Hematopoietic multipotent progenitor cell treated with erythropoietin and hydrocortisone succinate and interleukin-3 and kit ligand, for 6 days (in vitro differentiated cells): ENCODE data around the gene UBE2Q2.
"Not testable (repeated sequence)": the region's sequence is repeated elsewhere in the genome, so short reads cannot be mapped to it uniquely, and the experiment has no call there.

Experiments
- DNase-seq: peaks from one replicate; pipeline ENCODE4 v3.0.0-alpha.2; 2015

UBE2Q2 gene

DNA sequence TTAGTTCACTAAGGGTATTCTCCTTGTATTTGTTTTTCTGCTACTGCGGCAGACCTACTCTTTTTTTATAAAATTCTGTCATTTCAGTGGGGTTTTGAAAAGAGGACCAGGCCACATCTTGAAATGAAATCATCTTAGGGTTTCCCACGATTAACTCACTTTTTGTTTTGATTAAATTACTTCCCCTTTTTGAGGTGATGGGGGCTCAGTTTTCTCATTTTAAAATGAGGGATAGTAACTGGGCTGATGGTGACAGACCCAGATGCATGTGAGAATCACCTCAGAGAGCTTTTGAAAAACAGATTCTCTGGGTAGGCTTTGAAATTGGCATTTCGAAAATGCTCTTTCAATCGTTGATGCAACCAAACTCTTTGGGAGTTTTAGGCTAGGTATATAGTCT, 24.2 kb downstream of the UBE2Q2 start:
- no peak for DNase-seq

DNA sequence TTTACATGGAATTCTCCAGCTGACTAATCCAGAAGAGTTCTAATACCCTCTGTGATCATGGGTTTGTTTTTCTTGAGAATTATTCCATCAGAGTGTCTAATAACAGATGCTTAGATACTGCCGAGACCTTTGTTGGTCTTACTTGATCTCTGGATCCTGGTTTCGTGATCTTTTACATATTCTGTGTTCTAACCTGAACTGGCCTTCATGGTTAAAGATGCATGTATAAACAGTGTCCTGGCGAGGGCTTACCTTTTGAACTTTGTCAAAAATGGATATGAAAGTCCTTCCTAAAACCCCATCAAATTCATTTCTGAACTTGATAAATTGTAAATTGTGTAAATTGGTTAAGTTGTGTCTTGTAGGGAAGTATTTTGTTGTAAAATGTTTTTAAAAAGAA, 24.8 kb downstream of the UBE2Q2 start:
- no peak for DNase-seq

DNA sequence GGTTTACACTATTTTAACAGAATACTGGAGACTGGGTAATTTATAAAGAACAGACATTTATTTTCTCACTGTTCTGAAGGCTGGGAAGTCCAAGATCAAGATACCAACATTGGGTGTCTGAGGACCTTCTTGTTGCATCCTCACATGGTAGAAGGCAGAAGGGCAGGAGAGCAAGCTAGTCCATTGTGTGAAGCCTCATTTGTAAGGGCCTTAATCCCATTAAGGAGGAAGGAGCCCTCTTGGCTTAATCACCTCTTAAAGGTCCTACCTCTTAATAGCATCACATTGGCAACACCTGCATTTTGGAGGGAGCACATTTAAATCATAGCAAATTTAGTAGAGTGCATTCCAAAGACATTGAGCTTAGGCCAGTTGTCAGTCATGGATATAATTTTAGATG, 26.2 kb downstream of the UBE2Q2 start:
- DNase-seq = no peak

DNA sequence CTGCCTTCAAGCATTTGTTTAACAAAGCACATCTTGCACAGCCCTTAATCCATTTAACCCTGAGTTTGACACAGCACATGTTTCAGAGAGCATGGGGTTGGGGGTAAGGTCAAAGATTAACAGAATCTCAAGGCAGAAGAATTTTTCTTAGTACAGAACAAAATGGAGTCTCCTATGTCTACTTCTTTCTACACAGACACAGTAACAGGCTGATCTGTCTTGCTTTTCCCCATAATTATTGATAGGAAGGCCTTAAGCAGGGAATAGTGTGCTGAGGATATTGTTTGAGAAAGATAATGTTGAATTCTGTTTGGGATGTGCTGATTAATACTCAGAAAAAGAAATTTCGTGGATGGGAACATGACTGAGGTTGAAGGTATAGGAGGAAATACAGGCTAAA, 28.3 kb downstream of the UBE2Q2 start:
- not testable (repeated sequence) for DNase-seq

DNA sequence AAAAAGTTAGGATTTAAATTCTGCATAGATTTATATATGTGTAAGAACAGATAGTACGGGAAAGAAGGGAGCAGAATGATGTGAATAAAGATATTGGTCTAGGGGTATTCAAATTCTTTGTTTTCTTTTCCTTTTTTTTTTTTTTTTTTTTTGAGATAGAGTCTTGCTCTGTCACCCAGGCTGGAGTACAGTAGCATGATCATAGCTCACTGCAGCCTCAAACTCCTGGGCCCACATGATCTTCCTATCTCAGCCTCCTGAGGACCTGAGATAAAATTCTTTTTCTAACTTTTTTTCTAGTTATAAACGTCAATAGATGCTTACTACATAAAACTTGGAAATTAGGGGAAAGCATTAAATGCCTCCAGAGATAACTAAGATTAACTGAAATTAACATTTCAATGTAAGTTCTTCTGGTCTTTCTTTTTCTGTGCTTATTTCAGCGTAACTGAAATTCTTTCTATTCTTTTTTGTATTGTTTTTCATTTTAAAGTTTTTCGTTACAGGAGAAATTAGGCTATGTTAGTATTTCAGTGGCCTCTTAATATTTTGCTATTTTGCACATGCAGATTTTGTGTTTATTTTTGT, 29.2 kb downstream of the UBE2Q2 start:
- DNase-seq = peak; percentile 68

DNA sequence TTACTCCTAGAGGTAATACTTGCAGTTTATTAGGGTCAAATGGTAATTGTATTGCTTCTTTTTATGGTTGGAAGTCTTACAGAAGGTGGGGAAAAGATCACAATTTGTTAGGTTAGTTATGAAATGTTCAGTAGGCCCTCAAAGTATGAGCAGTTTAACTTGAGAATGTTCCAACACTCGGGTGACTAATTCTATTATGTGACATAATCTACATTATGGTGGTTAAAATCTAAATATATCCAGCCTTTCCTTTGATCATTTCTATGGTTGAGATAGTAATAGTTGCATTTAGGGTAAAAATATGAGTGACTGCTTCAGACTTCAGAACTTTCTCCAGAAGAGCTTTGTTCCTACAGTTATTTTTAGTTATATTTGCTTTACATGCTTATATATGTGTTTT, 40.8 kb downstream of the UBE2Q2 start:
- no peak for DNase-seq

DNA sequence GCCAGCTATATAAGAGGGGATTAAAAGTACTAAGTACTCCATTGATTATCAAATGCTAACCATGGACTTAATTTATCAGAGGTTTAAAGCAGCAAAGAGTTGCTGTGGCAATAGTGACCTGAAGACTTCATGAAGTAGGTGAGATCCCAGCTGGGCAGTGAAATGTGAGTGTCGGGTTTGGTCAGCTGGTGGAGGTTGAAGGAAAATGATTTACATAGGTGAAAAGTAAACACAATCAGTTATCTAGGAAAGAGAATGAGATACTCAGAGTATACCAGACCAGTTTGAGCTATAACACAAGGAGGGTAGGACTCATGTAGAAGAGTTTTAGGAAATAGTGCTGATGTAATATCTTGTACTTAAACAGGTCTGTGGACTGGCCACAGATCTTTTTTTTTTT, 43.9 kb downstream of the UBE2Q2 start:
- DNase-seq = no peak

DNA sequence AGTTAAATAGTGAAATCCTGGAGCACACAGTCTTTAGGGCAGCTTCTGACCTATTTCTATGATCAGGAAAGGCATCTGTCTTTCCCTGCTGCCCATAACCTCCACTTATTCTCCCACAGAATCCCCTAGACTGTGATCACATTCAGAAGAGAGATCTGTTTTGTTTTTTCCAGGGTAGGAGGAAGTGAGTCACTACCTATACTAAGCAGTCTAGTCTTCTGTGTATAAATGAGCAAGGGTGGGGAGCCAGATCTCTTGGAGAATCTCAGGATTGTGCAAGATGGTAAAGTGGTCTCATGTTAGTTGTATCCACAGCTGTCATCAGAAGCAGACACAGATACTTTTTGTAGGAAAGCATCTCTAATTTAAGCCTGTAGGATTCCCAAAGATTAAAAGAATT, 48.6 kb downstream of the UBE2Q2 start:
- peak; percentile 44 for DNase-seq

DNA sequence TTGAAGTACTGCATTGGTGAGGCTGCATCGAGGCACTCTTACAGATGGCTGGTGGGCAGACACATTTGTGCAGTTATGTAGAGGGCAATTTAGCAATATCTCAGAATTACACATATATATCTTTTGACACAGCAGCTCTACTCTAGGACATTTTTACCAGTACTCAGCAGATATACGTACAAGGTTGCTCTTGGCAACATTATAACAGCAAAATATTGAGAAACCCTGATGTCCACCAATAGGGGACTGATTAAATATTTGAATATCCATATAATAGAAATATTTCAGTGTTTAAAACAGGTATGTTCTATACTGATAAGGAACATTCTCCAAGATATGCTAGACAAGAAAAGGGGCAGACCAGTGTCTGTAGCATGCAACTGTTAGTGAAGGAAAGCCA, 52.5 kb downstream of the UBE2Q2 start:
- peak; percentile 60 for DNase-seq

DNA sequence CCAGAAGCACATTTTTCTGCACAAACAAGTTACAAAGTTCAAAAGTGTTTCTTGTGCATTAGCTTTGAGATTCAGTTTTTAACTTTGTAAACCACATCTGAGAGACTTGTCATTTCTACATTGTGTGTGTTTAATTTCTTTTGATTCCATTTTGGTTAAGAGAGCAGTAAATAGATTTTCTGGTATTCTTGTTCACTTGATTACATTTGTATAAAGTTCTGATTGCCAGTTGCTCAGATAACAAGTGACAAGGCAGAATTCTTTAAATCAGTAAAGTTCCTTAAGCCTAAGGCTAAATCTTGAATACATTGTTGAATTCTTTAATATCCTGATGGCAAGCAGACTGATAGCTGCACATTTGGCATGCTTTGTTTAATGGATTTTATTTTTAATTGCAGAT, 57.3 kb downstream of the UBE2Q2 start:
- no peak for DNase-seq

DNA sequence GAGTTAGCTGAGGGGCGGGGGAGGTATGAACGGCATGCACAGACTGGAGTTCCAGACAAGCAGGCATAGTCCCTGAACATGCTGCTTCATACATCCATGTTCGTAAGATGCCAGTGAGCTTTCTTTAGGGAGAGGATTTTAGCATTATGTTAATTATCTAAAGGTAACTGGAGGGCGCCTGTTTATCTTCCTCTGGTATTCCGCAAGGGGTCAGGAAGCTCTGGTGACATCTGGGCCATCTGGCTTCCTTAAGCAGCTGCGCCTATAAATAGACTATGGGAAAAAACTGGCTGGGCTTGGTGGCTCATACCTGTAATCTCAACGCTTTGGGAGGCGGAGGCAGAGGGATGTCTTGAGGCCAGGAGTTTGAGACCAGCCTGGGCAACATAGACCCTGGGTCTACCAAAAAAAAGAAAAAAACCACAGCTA, 58.9 kb downstream of the UBE2Q2 start:
- peak; percentile 53 for DNase-seq

DNA sequence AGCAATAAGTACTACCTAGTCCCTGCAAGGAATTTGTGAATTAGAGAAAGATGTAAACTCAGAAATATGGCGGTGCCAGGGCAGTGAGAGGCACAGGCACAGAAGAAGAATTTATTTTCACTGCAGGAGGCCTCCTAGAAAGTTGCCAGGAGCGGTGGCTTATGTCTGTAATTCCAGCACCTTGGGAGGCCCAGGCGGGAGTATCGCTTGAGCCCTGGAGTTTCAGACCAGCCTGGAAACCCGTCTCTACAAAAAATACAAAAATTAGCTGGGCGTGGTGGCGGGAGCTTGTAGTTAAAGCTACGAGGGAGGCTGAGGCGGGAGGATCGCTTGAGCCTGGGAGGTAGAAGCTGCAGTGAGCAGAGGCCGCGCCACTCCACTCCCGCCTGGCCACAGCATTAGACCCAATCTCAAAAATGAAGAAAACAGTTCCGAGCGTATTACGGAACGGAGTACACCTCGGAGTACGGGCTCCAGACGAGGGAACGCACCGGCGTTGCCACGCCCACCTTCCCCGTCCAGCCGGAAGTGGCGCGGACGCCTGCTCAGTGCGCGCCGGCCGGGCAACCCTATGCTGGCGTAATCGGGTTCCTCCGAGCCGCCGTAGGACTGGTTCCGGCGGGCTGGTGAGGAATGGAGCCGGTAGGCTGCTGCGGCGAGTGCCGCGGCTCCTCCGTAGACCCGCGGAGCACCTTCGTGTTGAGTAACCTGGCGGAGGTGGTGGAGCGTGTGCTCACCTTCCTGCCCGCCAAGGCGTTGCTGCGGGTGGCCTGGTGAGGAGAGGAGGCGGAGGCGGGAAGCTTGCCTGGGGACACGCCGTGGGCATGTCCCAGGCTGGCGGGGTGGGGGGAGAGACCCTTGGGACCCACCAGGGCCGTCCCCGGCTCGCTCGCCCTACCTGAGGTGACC, 60.3 kb downstream of the UBE2Q2 start, which contains the start of gene FBXO22:
FBXO22 (plus strand) TSS at position 548 of the 909 bp plus-strand sequence; CDS start at position 634, 86 bp downstream.
- DNase-seq = peak; percentile 96

DNA sequence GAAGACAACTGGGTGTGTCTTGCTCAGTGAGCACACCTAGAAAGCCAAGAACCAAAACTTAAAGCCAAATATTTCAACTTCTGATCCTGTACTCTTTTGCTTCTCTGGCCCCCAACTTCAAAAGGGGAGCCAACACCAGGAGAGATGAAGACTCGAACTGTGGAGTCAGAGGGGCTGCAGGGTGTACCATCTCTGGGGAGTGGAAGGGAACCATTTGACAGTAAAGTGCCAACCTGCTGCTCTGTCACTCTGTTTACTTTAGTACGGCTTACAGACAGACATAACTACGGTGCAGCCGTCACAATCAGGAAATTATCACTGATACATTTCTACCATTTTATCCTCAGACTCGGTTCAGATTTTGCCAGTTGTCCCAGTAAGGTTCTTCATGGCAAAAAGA, 62.0 kb downstream of the UBE2Q2 start:
- DNase-seq = no peak

DNA sequence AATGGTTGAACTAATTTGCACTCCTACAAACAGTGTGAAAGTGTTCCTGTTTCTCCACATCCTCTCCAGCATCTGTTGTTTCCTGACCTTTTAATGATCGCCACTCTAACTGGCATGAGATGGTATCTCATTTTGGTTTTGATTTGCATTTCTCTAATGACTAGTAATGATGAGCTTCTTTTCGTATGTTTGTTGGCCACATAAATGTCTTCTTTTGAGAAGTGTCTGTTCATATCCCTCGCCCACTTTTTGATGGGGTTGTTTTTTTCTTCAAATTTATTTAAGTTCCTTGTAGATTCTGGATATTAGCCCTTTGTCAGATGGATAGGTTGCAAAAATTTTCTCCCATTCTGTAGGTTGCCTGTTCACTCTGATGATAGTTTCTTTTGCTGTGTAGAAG, 67.1 kb downstream of the UBE2Q2 start:
- DNase-seq = not testable (repeated sequence)

DNA sequence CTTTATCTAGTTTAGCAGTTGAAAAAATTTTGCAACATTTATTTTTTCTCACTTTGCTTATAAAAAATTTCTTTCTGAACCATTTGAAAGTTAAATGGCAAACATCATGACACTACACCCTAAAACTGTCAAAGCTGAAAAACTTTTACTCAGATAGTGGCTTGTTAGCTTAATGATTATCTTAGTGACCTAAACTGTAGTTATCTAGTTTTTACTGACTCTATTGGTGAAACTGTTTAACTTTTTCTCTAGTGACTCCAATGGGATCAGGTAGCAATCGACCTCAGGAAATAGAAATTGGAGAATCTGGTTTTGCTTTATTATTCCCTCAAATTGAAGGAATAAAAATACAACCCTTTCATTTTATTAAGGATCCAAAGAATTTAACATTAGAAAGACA, 73.7 kb downstream of the UBE2Q2 start:
- no peak for DNase-seq

DNA sequence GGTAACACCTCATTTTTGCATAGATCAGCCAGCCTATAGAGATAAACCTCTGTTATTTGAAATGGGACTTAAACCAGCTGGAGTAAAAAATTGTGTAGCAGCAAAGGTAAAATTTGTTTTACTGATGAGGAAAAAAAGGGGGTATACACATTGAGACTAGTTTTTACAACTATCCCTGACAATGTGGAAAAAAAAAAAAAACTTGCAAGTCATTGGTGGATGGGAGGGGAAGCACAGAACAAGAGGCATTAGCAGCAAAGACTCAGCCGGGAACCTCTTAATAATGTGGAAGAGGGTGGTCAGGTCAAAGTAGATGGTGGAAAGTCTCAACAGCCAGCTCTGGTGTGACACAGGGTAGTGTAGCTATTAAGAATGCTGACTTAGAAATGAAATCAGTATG, 74.9 kb downstream of the UBE2Q2 start:
- no peak for DNase-seq

DNA sequence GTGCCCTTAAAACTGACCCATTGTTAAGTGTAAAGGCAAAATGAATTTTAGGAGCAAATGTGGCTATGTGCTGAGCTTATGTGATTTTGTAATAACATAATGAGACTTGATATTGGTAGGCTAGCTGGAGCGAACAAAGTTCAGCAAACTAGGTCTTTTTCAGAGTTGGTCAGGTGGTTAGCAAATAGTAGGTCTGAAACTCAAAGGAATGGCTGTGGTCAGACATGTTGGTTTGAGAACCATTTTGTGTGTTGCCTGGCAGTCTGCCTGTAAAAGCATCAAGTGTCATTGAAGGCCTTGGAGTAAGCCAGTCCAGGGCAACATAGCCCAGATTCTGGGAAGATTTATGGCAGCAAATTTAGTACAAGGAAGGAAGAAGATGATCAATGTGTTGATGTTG, 76.8 kb downstream of the UBE2Q2 start:
- no peak for DNase-seq

DNA sequence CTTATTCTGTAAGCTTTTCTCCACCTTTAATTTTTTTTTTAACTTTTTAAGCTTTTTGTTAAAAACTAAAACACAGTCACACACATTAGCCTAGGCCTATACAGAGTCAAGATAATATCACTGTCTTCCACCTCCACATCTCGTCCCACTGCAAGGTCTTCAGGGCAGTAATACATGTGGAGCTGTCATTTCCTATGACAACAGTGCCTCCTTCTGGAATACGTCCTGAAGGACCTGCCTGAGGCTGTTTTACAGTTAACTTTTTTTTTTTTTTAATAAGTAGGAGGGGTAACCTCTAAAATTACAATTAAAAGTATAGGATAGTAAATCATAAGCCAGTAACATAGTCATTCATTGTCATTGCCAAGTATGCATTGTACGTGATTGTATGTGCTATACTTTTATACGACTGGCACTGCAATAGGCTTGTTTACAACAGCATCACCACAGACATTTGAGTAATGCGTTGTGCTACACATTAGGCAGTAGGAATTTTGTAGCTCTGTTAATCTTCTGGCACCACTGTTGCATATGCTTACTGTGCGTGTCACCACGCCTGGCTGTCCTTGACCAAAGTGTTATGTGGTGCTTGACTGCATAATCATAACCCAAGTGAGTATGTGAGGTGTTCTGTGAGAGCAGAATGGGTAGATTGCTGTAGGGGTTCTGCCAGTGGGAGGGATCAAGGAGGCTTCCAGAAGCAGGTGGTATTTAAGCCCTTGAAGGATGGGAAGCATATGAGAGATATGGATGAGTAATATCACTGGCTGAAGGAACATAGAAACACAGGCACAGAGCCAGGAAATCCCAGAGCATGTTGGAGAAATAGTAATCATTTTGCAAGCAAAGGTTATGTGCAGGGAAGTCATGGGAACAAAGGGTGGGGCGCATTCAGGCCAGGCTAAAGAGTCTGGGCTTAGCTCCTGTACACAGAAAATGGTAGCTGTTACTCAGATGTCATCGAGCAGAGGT, 78.8 kb downstream of the UBE2Q2 start:
- DNase-seq = peak; percentile 88

DNA sequence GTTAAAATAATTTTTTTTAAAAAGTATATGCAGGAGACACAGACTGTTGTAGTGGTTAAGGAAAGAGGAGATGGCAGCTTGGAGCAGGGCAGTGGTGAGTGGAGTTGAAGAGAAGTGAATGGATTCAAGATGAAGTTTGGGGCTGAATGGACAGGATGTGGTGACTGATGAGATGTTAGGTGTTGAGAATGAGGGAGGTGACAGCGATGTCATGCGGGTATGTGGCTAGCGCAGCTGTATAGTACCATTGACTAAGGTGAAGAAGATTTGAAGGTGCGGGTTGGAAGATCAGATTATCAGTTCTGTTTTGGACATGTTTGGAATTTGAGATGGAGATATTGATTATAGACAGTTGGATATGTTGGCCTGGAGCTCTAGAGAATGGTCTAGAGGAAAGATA, 80.5 kb downstream of the UBE2Q2 start:
- DNase-seq = no peak

DNA sequence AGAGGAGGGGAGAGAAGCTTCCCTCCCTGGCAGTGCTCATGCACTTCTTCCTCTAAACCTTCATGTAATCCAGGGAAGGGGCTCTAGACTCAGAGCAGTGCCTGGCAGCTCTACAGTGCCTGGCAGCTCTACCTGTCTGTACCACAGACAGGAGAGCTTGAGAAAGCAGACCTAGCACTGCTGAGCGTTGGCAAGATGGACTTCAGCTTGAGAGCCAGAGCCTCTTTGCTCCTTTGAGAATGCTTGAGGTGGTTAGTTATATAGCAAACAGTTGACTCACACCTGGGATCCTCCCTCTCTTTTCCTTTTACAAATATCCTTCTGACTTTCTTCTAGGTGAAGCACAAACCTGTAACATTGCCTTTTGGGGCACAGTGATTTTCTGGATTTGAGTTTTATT, 81.3 kb downstream of the UBE2Q2 start:
- no peak for DNase-seq

DNA sequence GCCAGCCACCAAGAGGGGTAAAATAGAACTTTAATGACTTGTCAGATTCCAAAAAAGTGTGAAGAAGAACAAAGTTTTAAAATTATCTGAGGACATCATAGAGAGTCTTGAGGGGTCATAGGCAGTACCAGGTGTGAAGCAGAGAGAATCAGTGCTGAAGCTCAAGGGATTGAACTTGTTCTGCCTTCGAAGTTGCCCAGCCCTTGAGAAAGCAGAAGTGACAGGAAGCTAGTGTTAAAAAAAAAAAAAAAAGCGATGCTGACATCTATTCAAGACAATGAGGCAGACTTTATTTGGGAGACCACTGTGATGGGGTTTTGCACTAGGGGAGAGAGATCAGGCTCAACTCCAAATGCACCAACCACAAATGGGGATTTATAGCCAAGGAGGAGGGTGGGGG, 82.2 kb downstream of the UBE2Q2 start:
- DNase-seq = no peak

DNA sequence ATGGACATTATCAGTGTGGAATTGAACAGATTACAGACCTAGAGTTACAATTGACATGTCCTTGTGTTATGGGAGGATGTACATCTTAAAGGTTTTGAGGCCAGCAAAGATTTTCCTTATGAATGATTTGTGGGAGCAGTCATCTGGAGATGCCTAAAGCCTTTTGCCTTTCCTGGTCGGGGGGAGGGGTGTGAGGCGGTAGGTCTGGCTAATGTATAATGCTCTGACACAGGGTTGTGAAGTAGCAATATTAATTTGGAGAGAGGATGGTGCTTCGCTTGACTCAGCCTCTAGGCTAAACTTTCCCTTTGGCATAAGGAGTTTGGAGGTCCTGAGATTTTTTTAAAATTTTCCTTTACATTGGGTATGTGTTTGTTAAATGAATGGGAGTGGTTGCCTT, 83.7 kb downstream of the UBE2Q2 start:
- DNase-seq = no peak

DNA sequence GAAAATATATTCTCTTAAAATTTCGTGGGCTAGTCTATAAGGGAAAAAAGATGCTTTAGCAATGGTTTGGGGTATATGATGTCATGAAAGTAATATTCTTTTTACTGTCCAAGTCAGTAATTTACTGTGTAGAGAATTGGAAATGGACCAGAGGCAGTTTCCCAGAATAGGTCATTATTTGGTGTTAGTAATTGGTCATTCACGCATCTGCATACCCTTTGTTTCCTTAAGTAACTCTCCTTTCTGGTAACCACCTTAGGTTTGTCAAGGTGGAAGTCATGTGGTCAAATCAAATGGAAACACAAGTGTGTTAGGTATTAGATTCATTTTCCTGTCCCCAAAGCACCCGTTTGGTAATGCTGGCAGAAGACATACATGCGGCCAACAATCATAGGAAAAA, 84.4 kb downstream of the UBE2Q2 start:
- DNase-seq = no peak
